IMR-90 (cell line): Measurements from ENCODE around the gene TDRD7. TPM values are rescaled to one million over a fixed set of nuclear protein-coding genes. Genes with fewer than 3 reads are reported as not detected.

Experiments
- ATAC-seq: fragments of 200-7000 bp; cut with Tn5 transposase; 2 replicates; pipeline ENCODE4 v1.9.1; 2020; ENCODE audit warnings: low read depth, mild to moderate bottlenecking, moderate library complexity
- BruUV-seq: library from RNA; stranded (reverse); fragments of 400-500 nt; replicated peaks from 2 replicates; lab custom pipeline; 2021; lab: Mats Ljungman, UMichigan
- CTCF ChIA-PET: fragments of 300-600 bp; formaldehyde crosslinking; extraction: SDS; loops from one replicate; lab custom pipeline; 2021; ENCODE audit warnings: antibody characterized with exemption; lab: Yijun Ruan, JAX
- POLR2A ChIA-PET: fragments of 300-600 bp; sonication (Branson Sonifier 250); formaldehyde crosslinking; loops from one replicate; lab custom pipeline; 2022; ENCODE audit warnings: antibody characterized with exemption; ENCODE audit not compliant: unreplicated experiment; lab: Charles Lee
- DNase-seq: peaks from one replicate; pipeline ENCODE4 v3.0.0; 2013
- H2AFZ ChIP-seq: replicated peaks from 2 replicates; pipeline ENCODE3; 2013; ENCODE audit warnings: low read length, mild to moderate bottlenecking; ENCODE audit not compliant: poor library complexity
- H2AK5ac ChIP-seq: 2 replicates; pipeline ENCODE4 v1.6.1; 2013; ENCODE audit warnings: low read depth, low read length, inconsistent platforms
- H2AK9ac ChIP-seq: replicated peaks from 2 replicates; pipeline ENCODE3; 2013; ENCODE audit warnings: mild to moderate bottlenecking, low read depth, low read length, moderate library complexity; ENCODE audit not compliant: poor library complexity
- H2BK120ac ChIP-seq: 2 replicates; pipeline ENCODE4 v1.6.1; 2013; ENCODE audit warnings: low read depth, low read length, inconsistent platforms
- H2BK15ac ChIP-seq: 3 replicates; pipeline ENCODE4 v1.6.1; 2013; ENCODE audit warnings: low read depth, low read length, inconsistent platforms
- H2BK20ac ChIP-seq: 2 replicates; pipeline ENCODE4 v1.6.1; 2013; ENCODE audit warnings: low read depth, mild to moderate bottlenecking, inconsistent platforms, low read length, moderate library complexity
- H2BK5ac ChIP-seq: 2 replicates; pipeline ENCODE4 v1.6.1; 2013; ENCODE audit warnings: mild to moderate bottlenecking, low read depth, low read length, inconsistent platforms; ENCODE audit not compliant: poor library complexity, severe bottlenecking
- H3K14ac ChIP-seq: replicated peaks from 2 replicates; pipeline ENCODE4 v1.6.1; 2013; ENCODE audit warnings: low read depth, low read length, inconsistent platforms
- H3K18ac ChIP-seq: 2 replicates; pipeline ENCODE4 v1.6.1; 2013; ENCODE audit warnings: low read depth, low read length, control low read depth
- H3K23ac ChIP-seq: 2 replicates; pipeline ENCODE4 v1.6.1; 2013; ENCODE audit warnings: low read depth, low read length, inconsistent platforms
- H3K27ac ChIP-seq: 2 replicates; pipeline ENCODE4 v1.5.1; 2013; ENCODE audit warnings: mild to moderate bottlenecking, control low read depth, low read length; ENCODE audit not compliant: insufficient read depth
- H3K27me3 ChIP-seq: 2 replicates; pipeline ENCODE4 v1.6.1; 2013; ENCODE audit warnings: low read length; ENCODE audit not compliant: control insufficient read depth, insufficient read depth
- H3K36me3 ChIP-seq: 2 replicates; pipeline ENCODE4 v1.6.1; 2013; ENCODE audit warnings: low read length, mixed read lengths; ENCODE audit not compliant: control insufficient read depth, insufficient read depth
- H3K4ac ChIP-seq: 2 replicates; pipeline ENCODE4 v1.6.1; 2013; ENCODE audit warnings: low read depth, low read length, inconsistent platforms
- H3K4me1 ChIP-seq: 2 replicates; pipeline ENCODE4 v1.6.1; 2013; ENCODE audit warnings: low read length, mixed read lengths; ENCODE audit not compliant: control insufficient read depth, insufficient read depth
- H3K4me2 ChIP-seq: 2 replicates; pipeline ENCODE4 v1.6.1; 2013; ENCODE audit warnings: low read depth, mild to moderate bottlenecking, control low read depth, low read length, moderate library complexity
- H3K4me3 ChIP-seq: 2 replicates; pipeline ENCODE4 v1.5.1; 2013; ENCODE audit warnings: low read depth, mild to moderate bottlenecking, control low read depth, low read length, moderate library complexity; ENCODE audit not compliant: insufficient read depth
- H3K56ac ChIP-seq: 2 replicates; pipeline ENCODE4 v1.6.1; 2013; ENCODE audit warnings: low read length, inconsistent platforms; ENCODE audit not compliant: insufficient read depth; ENCODE audit errors: extremely low read depth
- H3K79me1 ChIP-seq, 2 experiments: 2 replicates each; pipeline ENCODE4 v1.6.1; 2013; ENCODE audit warnings: low read length in 2 of 2, inconsistent platforms in 1 of 2, low read depth in 1 of 2
- H3K9ac ChIP-seq: 2 replicates; pipeline ENCODE4 v1.6.1; 2013; ENCODE audit warnings: low read depth, low read length, control low read depth
- H3K9me1 ChIP-seq: 2 replicates; pipeline ENCODE4 v1.6.1; 2013; ENCODE audit warnings: low read length, inconsistent platforms; ENCODE audit not compliant: insufficient read depth
- H3K9me3 ChIP-seq: 2 replicates; pipeline ENCODE4 v1.6.1; 2013; ENCODE audit warnings: low read length; ENCODE audit not compliant: control insufficient read depth, insufficient read depth
- H4K20me1 ChIP-seq: 2 replicates; pipeline ENCODE4 v1.6.1; 2013; ENCODE audit warnings: low read length, inconsistent platforms; ENCODE audit not compliant: insufficient read depth
- H4K5ac ChIP-seq: 2 replicates; pipeline ENCODE4 v1.6.1; 2013; ENCODE audit warnings: mild to moderate bottlenecking, low read depth, low read length, control low read depth
- H4K8ac ChIP-seq, 2 experiments: 2 replicates each; pipeline ENCODE4 v1.6.1; 2013; ENCODE audit warnings: low read depth in 2 of 2, low read length in 2 of 2, control low read depth in 1 of 2, inconsistent platforms in 1 of 2
- H4K91ac ChIP-seq: 2 replicates; pipeline ENCODE4 v1.6.1; 2013; ENCODE audit warnings: low read depth, low read length, inconsistent platforms; ENCODE audit not compliant: insufficient read depth
- CEBPB ChIP-seq: IDR thresholded peaks from 2 replicates; pipeline ENCODE4 v1.6.1; 2012; ENCODE audit warnings: low read depth, low read length, improper control_type of control experiment
- CHD1 ChIP-seq: IDR thresholded peaks from 2 replicates; pipeline ENCODE4 v1.6.1; 2012; ENCODE audit warnings: low read depth, low read length, improper control_type of control experiment
- FOS ChIP-seq: fragments of 150-350 bp; IDR thresholded peaks from 2 replicates; pipeline ENCODE4 v1.6.1; 2016; ENCODE audit warnings: low read depth, low read length
- MAFK ChIP-seq: IDR thresholded peaks from 2 replicates; pipeline ENCODE4 v1.6.1; 2012; ENCODE audit warnings: low read depth, low read length, improper control_type of control experiment
- MAZ ChIP-seq: IDR thresholded peaks from 2 replicates; pipeline ENCODE4 v1.6.1; 2012; ENCODE audit warnings: low read depth, mild to moderate bottlenecking, low read length, improper control_type of control experiment, moderate library complexity, borderline replicate concordance
- POLR2A ChIP-seq: IDR thresholded peaks from 2 replicates; pipeline ENCODE4 v1.6.1; 2012; ENCODE audit warnings: mild to moderate bottlenecking, low read depth, low read length
- RFX5 ChIP-seq: IDR thresholded peaks from 2 replicates; pipeline ENCODE4 v1.8.0; 2012; ENCODE audit warnings: low read depth, mild to moderate bottlenecking, low read length, moderate library complexity
- SMC3 ChIP-seq: fragments of 150-350 bp; IDR thresholded peaks from 2 replicates; pipeline ENCODE4 v1.6.1; 2016; ENCODE audit warnings: low read depth, mild to moderate bottlenecking, antibody characterized with exemption, low read length, moderate library complexity
- WGBS, 2 experiments: methylation state at CpG; one replicate each; pipeline versions ENCODE4 v1.1.5 to v1.1.7; 2013; ENCODE audit warnings: missing lambda C conversion rate in 2 of 2; ENCODE audit not compliant: insufficient read length in 1 of 2; ENCODE audit errors: extremely low coverage in 2 of 2; 5-methylcytosine and 5-hydroxymethylcytosine counted together
- dilution Hi-C: fragments of 300-500 bp; cut with HindIII; formaldehyde crosslinking; loops from one replicate; pipeline ENCODE4 v1.14.3; 2018; ENCODE audit warnings: low sequenced_read_pairs; ENCODE audit not compliant: unreplicated experiment
- in situ Hi-C: fragments of 300-500 bp; cut with MboI; formaldehyde crosslinking; loops from 3 replicates; pipeline ENCODE4 v1.14.3; 2019; ENCODE audit warnings: low sequenced_read_pairs, inconsistent platforms, mixed read lengths
- intact Hi-C: fragments of 100-400 bp; cut with micrococcal nuclease; formaldehyde crosslinking; loops from 2 replicates; pipeline ENCODE4 v1.10.0; 2022
- polyA plus RNA-seq, 3 experiments: library from polyadenylated mRNA; depleted of rRNA; stranded (reverse); fragments of >200 nt; gene quantifications; 2 replicates each; pipeline ENCODE4 v1.2.3, GENCODE V29; 2012; ENCODE audit warnings: low replicate concordance in 1 of 3
- total RNA-seq: library from RNA; depleted of rRNA; stranded (reverse); fragments of >200 nt; gene quantifications from 2 replicates; pipeline ENCODE4 v1.2.3, GENCODE V29; 2012

Gene TDRD7
- total and polyA plus RNA-seq, 2 of the 4 experiments (the other 2 are of a cell fraction), result 4.4 to 9.7 TPM

GRCh38 chr9:97437051-97437600 lies 25.2 kb downstream of the TDRD7 start:
- H3K9me3 ChIP-seq, result no peaks in the 10 kb centered on the region
- no peak overlapping the region for H2AK9ac ChIP-seq
- H3K4ac ChIP-seq, result no peak overlapping the region
- ATAC-seq (no peak), DNase-seq (no peak)
- H2BK20ac ChIP-seq, result no peak overlapping the region
- H3K56ac ChIP-seq, result no peak overlapping the region
- intact Hi-C loops, result no loop called here
- no peak overlapping the region for H3K14ac ChIP-seq
- no peaks in the 10 kb centered on the region for H3K79me1 ChIP-seq
- H3K4me2 ChIP-seq, result no peak overlapping the region
- H3K23ac ChIP-seq, result no peak overlapping the region
- H4K91ac ChIP-seq, result no peak overlapping the region
- H3K27ac ChIP-seq, result no peak overlapping the region
- in situ Hi-C loops, result no loop called here
- no peak overlapping the region for H3K18ac ChIP-seq
- no peak overlapping the region for H2BK120ac ChIP-seq
- H3K4me3 ChIP-seq, result no peak overlapping the region
- no peak overlapping the region for H4K5ac ChIP-seq
- peaks cover 2% of the 10 kb centered on the region; the same call in 1 of the 2 replicates for H3K36me3 ChIP-seq
- 40% methylated on average over 1 of the region's 1 CpG; no CpG with 5 or more reads in 1 of the 2 experiments for WGBS, 2 experiments
- BruUV-seq, result no TSS peak
- dilution Hi-C loops, result no loop called here
- no peak overlapping the region for H4K8ac ChIP-seq
- no peak overlapping the region for H3K9ac ChIP-seq
- H2AK5ac ChIP-seq, result no peak overlapping the region
- no peak for TF ChIP-seq SMC3
- no peak for TF ChIP-seq MAFK
- TF ChIP-seq CEBPB, result no peak
- no peak for TF ChIP-seq FOS
- TF ChIP-seq POLR2A, result no peak
- no peak for TF ChIP-seq RFX5
- TF ChIP-seq CHD1, result no peak
- TF ChIP-seq MAZ, result no peak
- no peaks in the 10 kb centered on the region for H3K4me1 ChIP-seq
- H2BK5ac ChIP-seq, result no peak overlapping the region
- H2BK15ac ChIP-seq, result no peak overlapping the region
- H4K20me1 ChIP-seq, result no peaks in the 10 kb centered on the region
- H3K27me3 ChIP-seq, result no peaks in the 10 kb centered on the region
- no peaks in the 10 kb centered on the region for H3K9me1 ChIP-seq
- CTCF ChIA-PET, result no interaction called here
- no peak overlapping the region for H2AFZ ChIP-seq
- POLR2A ChIA-PET, result no interaction called here
